RWPE2 (cell line): ENCODE results near the gene RAI14.

ENCODE experiments used
- ATAC-seq: fragments of 200-7000 bp; cut with Tn5 transposase; 3 replicates; pipeline ENCODE4 v1.9.1; 2021; ENCODE audit warnings: low read depth
- DNase-seq: peaks from one replicate; pipeline ENCODE4 v3.0.0-alpha.2; 2020; ENCODE audit warnings: low spot score
- H3K27ac ChIP-seq: fragments of 450-650 bp; 2 replicates; pipeline ENCODE4 v1.5.1; 2017; ENCODE audit warnings: mild to moderate bottlenecking; ENCODE audit not compliant: poor library complexity, severe bottlenecking
- H3K27me3 ChIP-seq: fragments of 250-450 bp; sonication (Bioruptor Pico); 2 replicates; pipeline ENCODE4 v1.5.1; 2021; ENCODE audit warnings: mild to moderate bottlenecking, moderate library complexity; ENCODE audit not compliant: insufficient read depth, poor library complexity, severe bottlenecking
- H3K36me3 ChIP-seq: fragments of 250-450 bp; sonication (Bioruptor Pico); 2 replicates; pipeline ENCODE4 v1.5.1; 2020; ENCODE audit warnings: low read depth, mild to moderate bottlenecking, moderate library complexity
- H3K4me1 ChIP-seq: fragments of 250-450 bp; sonication (Bioruptor Pico); 2 replicates; pipeline ENCODE4 v1.5.1; 2021; ENCODE audit warnings: mild to moderate bottlenecking, moderate library complexity; ENCODE audit not compliant: insufficient read depth, poor library complexity, severe bottlenecking
- H3K4me3 ChIP-seq: fragments of 250-450 bp; sonication (Bioruptor Pico); 2 replicates; pipeline ENCODE4 v1.5.1; 2021; ENCODE audit warnings: mild to moderate bottlenecking, moderate library complexity; ENCODE audit not compliant: severe bottlenecking
- H3K9me3 ChIP-seq: fragments of 250-450 bp; sonication (Bioruptor Pico); 2 replicates; pipeline ENCODE4 v1.5.1; 2021; ENCODE audit warnings: mild to moderate bottlenecking, moderate library complexity; ENCODE audit not compliant: severe bottlenecking
- CTCF ChIP-seq: fragments of 450-650 bp; IDR thresholded peaks from one replicate; pipeline ENCODE4 v1.5.1; 2017; ENCODE audit warnings: mild to moderate bottlenecking, moderate library complexity; ENCODE audit not compliant: poor library complexity, severe bottlenecking

RAI14 gene

GRCh38 chr5:34841816-34842215 is 185.7 kb downstream of the RAI14 start:
- no peak overlapping the region for H3K4me3 ChIP-seq
- H3K9me3 ChIP-seq, result no peaks in the 10 kb centered on the region
- DNase-seq (no peak), ATAC-seq (no peak)
- H3K27me3 ChIP-seq, result no peaks in the 10 kb centered on the region
- no peaks in the 10 kb centered on the region for H3K36me3 ChIP-seq
- no peak for TF ChIP-seq CTCF
- no peak overlapping the region for H3K27ac ChIP-seq
- peaks cover 2% of the 10 kb centered on the region for H3K4me1 ChIP-seq

- no peak for TF ChIP-seq CTCF
- Histone ChIP-seq H3K27me3 (no peaks in the 10 kb centered on the region), H3K27ac (no peak overlapping the region), H3K9me3 (no peaks in the 10 kb centered on the region), H3K4me3 (no peak overlapping the region), H3K36me3 (no peaks in the 10 kb centered on the region), H3K4me1 (peaks cover 2% of the 10 kb centered on the region)
- no peak for ATAC-seq
- no peak for DNase-seq
These were observed 186.4 kb downstream of the RAI14 start for GRCh38 chr5:34842554-34842953.

- Histone ChIP-seq H3K27me3 (no peaks in the 10 kb centered on the region), H3K9me3 (no peaks in the 10 kb centered on the region), H3K4me3 (no peak overlapping the region), H3K4me1 (peaks cover 2% of the 10 kb centered on the region), H3K36me3 (no peaks in the 10 kb centered on the region), H3K27ac (no peak overlapping the region)
- ATAC-seq (no peak), DNase-seq (no peak)
- no peak for TF ChIP-seq CTCF
These were observed 187.4 kb downstream of the RAI14 start for GRCh38 chr5:34843497-34843896.

- ATAC-seq, result no peak
- peaks cover 2% of the 10 kb centered on the region for H3K4me1 ChIP-seq
- TF ChIP-seq CTCF, result no peak
- no peaks in the 10 kb centered on the region for H3K9me3 ChIP-seq
- no peaks in the 10 kb centered on the region for H3K36me3 ChIP-seq
- H3K27ac ChIP-seq, result no peak overlapping the region
- no peak for DNase-seq
- H3K27me3 ChIP-seq, result no peaks in the 10 kb centered on the region
- H3K4me3 ChIP-seq, result no peak overlapping the region
These were observed 188.0 kb downstream of the RAI14 start for GRCh38 chr5:34844106-34844505.

GRCh38 chr5:34844999-34845398 is 188.9 kb downstream of the RAI14 start:
- no peak for TF ChIP-seq CTCF
- no peaks in the 10 kb centered on the region for H3K36me3 ChIP-seq
- no peaks in the 10 kb centered on the region for H3K9me3 ChIP-seq
- no peak overlapping the region for H3K27ac ChIP-seq
- no peaks in the 10 kb centered on the region for H3K4me1 ChIP-seq
- DNase-seq (no peak), ATAC-seq (no peak)
- H3K4me3 ChIP-seq, result no peak overlapping the region
- H3K27me3 ChIP-seq, result no peaks in the 10 kb centered on the region
